ENCODE measurements around the gene TEX26. TPM values are rescaled to one million over a fixed set of nuclear protein-coding genes. Genes with fewer than 3 reads are reported as not detected.

The TEX26 gene
- total and polyA plus RNA-seq, 4 donors, result 0.67 to 6.2 (median 2.5) TPM; not detected in 1

DNA sequence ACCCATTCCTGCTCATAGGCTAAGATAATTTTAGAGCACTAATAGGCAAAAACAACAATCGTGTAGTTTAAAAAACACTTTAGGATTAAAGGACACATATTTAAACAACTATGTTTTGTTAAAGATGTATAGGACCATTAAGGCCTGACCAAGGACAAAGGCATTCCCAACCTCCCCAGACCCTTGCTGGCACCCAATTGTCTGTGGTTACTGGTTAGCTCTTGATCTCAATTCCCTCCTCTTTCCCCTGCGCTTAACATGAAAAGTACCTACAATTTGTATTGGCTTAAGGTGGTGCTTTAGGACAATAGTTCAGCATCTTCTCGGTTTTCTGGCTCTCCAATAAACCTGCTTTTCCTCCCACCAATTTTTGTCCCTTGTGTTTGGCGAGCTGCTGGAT is 51.0 kb downstream of the TEX26 start:
- WGBS, 2 donors, result 83 to 89% methylated on average over 4 of the region's 4 CpGs
- Histone ChIP-seq H3K9ac (ENCODE audit: insufficient read depth in 1 of 2, low read length in 2 of 2) (no peak overlapping the region), H3K36me3 (ENCODE audit: control insufficient read depth in 4 of 4, insufficient read depth in 4 of 4, low read length in 4 of 4) (no peaks in the 10 kb centered on the region), H3K9me3 (ENCODE audit: control insufficient read depth in 4 of 4, insufficient read depth in 3 of 4, low read length in 3 of 4) (peaks cover 0 to 2% (median 0%) of the 10 kb centered on the region in 4 donors), H3K4me1 (ENCODE audit: control insufficient read depth in 5 of 5, insufficient read depth in 5 of 5, low read length in 5 of 5) (no peaks in the 10 kb centered on the region), H3K4me3 (no peak overlapping the region), H3K27ac (ENCODE audit: low read depth in 1 of 2, low read length in 1 of 2) (no peak overlapping the region), H3K27me3 (ENCODE audit: control insufficient read depth in 3 of 3, insufficient read depth in 3 of 3, low read length in 2 of 3) (no peaks in the 10 kb centered on the region)
- TF ChIP-seq, protein P1, sequence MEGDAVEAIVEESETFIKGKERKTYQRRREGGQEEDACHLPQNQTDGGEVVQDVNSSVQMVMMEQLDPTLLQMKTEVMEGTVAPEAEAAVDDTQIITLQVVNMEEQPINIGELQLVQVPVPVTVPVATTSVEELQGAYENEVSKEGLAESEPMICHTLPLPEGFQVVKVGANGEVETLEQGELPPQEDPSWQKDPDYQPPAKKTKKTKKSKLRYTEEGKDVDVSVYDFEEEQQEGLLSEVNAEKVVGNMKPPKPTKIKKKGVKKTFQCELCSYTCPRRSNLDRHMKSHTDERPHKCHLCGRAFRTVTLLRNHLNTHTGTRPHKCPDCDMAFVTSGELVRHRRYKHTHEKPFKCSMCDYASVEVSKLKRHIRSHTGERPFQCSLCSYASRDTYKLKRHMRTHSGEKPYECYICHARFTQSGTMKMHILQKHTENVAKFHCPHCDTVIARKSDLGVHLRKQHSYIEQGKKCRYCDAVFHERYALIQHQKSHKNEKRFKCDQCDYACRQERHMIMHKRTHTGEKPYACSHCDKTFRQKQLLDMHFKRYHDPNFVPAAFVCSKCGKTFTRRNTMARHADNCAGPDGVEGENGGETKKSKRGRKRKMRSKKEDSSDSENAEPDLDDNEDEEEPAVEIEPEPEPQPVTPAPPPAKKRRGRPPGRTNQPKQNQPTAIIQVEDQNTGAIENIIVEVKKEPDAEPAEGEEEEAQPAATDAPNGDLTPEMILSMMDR (IDR thresholded peaks at IDR 0.05; ENCODE audit: control extremely low read depth, extremely low read depth), result no peak
- DNase-seq (no peak), ATAC-seq (ENCODE audit: insufficient read depth, low FRiP score) (no peak)

DNA sequence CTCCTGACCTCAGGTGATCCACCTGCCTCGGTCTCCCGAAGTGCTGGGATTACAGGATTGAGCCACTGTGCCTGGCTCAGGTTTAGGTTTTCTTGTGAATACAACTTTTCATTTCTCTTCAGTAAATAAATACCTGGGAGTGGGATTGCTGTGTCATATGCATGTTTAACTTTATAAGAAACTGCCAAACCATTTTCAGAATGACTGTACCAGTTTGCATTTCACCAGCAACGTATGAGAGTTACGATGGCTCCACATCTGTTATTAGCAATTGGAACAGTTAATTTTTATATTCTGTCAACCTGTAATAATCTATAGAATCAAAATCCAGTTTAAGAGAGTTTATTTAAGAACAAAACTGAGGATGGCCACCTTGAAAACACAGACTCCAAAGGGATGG is 52.2 kb downstream of the TEX26 start:
- Histone ChIP-seq H3K4me3 (no peak overlapping the region), H3K9me3 (ENCODE audit: control insufficient read depth in 4 of 4, insufficient read depth in 3 of 4, low read length in 3 of 4) (peaks cover 0 to under 1% (median 0%) of the 10 kb centered on the region in 4 donors), H3K27ac (ENCODE audit: low read depth in 1 of 2, low read length in 1 of 2) (no peak overlapping the region), H3K36me3 (ENCODE audit: control insufficient read depth in 4 of 4, insufficient read depth in 4 of 4, low read length in 4 of 4) (no peaks in the 10 kb centered on the region), H3K27me3 (ENCODE audit: control insufficient read depth in 3 of 3, insufficient read depth in 3 of 3, low read length in 2 of 3) (no peaks in the 10 kb centered on the region), H3K9ac (ENCODE audit: insufficient read depth in 1 of 2, low read length in 2 of 2) (no peak overlapping the region), H3K4me1 (ENCODE audit: control insufficient read depth in 5 of 5, insufficient read depth in 5 of 5, low read length in 5 of 5) (no peaks in the 10 kb centered on the region)
- WGBS, 2 donors, result 91 to 94% methylated on average over 4 of the region's 4 CpGs
- DNase-seq, result no peak
- ATAC-seq (ENCODE audit: insufficient read depth, low FRiP score), result no peak
- TF ChIP-seq, protein P1 (IDR thresholded peaks at IDR 0.05; ENCODE audit: control extremely low read depth, extremely low read depth), result no peak

DNA sequence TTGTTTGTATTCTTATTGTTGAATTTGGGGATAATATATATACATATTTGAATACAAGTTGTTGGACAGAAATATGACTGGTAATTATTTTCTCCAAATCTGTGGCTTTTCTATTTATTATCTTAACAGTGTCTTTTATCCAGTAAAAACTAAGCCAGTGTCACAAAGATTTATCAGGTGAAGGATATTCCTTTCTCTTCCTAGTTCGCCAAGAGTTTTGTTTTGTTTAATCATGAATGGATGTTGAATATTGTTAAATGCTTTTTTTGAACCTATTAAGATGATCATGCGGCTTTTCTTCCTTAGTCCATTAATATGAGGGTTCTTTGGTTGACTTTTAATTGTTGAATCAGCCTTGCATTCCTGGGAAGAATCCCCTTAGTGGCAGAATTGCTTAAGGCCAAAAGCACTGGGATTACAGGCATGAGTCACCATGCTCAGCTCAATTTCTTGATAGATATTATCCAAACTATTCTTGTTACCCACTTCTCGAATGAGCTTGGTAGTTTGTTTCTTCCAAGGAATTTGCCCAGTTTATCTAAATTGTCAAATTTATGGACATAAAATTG is 53.3 kb downstream of the TEX26 start:
- WGBS, 2 donors, result 85 to 92% methylated on average over 3 of the region's 3 CpGs
- ATAC-seq (ENCODE audit: insufficient read depth, low FRiP score), result no peak

More for the DNA sequence above, 53.3 kb downstream of the TEX26 start:
- Histone ChIP-seq H3K27me3 (ENCODE audit: control insufficient read depth in 3 of 3, insufficient read depth in 3 of 3, low read length in 2 of 3) (no peaks in the 10 kb centered on the region), H3K27ac (ENCODE audit: low read depth in 1 of 2, low read length in 1 of 2) (no peak overlapping the region), H3K4me1 (ENCODE audit: control insufficient read depth in 5 of 5, insufficient read depth in 5 of 5, low read length in 5 of 5) (no peaks in the 10 kb centered on the region), H3K9me3 (ENCODE audit: control insufficient read depth in 4 of 4, insufficient read depth in 3 of 4, low read length in 3 of 4) (peaks cover 0 to 2% (median 0%) of the 10 kb centered on the region in 4 donors), H3K4me3 (no peak overlapping the region), H3K9ac (ENCODE audit: insufficient read depth in 1 of 2, low read length in 2 of 2) (no peak overlapping the region), H3K36me3 (ENCODE audit: control insufficient read depth in 4 of 4, insufficient read depth in 4 of 4, low read length in 4 of 4) (no peaks in the 10 kb centered on the region)
- DNase-seq, result no peak
- TF ChIP-seq, protein P1 (IDR thresholded peaks at IDR 0.05; ENCODE audit: control extremely low read depth, extremely low read depth), result no peak
